ENCODE data around the gene ZC3H12A. TPM values are rescaled to one million over a fixed set of nuclear protein-coding genes. Genes with fewer than 3 reads are reported as not detected.

The ZC3H12A gene
- total and polyA plus RNA-seq, 4 donors, result 2.1 to 10.9 (median 3.0) TPM

- TF ChIP-seq RAD21 (IDR thresholded peaks at IDR 0.05) (no peak), ATF3 (IDR thresholded peaks at IDR 0.05) (no peak), CTCF (IDR thresholded peaks at IDR 0.05; ENCODE audit: low read depth, low read length, missing input control) (no peak), FOXA1 (IDR thresholded peaks at IDR 0.05) (no peak), GABPA (IDR thresholded peaks at IDR 0.05 in 1 of 2, conservative IDR thresholded peaks at IDR 0.05 in 1 of 2) (no peak), FOXA2 (IDR thresholded peaks at IDR 0.05) (no peak), TAF1 (conservative IDR thresholded peaks at IDR 0.05) (no peak), HNF4A (conservative IDR thresholded peaks at IDR 0.05) (no peak), YY1 (IDR thresholded peaks at IDR 0.05) (no peak)
- TF ChIP-seq, protein P1, sequence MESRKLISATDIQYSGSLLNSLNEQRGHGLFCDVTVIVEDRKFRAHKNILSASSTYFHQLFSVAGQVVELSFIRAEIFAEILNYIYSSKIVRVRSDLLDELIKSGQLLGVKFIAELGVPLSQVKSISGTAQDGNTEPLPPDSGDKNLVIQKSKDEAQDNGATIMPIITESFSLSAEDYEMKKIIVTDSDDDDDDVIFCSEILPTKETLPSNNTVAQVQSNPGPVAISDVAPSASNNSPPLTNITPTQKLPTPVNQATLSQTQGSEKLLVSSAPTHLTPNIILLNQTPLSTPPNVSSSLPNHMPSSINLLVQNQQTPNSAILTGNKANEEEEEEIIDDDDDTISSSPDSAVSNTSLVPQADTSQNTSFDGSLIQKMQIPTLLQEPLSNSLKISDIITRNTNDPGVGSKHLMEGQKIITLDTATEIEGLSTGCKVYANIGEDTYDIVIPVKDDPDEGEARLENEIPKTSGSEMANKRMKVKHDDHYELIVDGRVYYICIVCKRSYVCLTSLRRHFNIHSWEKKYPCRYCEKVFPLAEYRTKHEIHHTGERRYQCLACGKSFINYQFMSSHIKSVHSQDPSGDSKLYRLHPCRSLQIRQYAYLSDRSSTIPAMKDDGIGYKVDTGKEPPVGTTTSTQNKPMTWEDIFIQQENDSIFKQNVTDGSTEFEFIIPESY (IDR thresholded peaks at IDR 0.05), result no peak
- Histone ChIP-seq H3K36me3 (ENCODE audit: control insufficient read depth in 4 of 4, insufficient read depth in 3 of 4, low read depth in 1 of 4, low read length in 3 of 4) (peaks cover 0 to 2% (median 0%) of the 10 kb centered on the region in 4 donors), H3K4me1 (ENCODE audit: control insufficient read depth in 4 of 4, insufficient read depth in 4 of 4, low read length in 3 of 4) (no peaks in the 10 kb centered on the region), H3K4me3 (ENCODE audit: low read depth in 1 of 3, low read length in 3 of 3) (no peak overlapping the region), H3K9ac (ENCODE audit: low read depth in 1 of 2, low read length in 2 of 2) (no peak overlapping the region), H3K9me3 (ENCODE audit: control insufficient read depth in 4 of 4, low read length in 3 of 4) (no peaks in the 10 kb centered on the region), H3K27ac (ENCODE audit: low read depth in 1 of 2, low read length in 2 of 2) (no peak overlapping the region), H3K27me3 (ENCODE audit: control insufficient read depth in 4 of 4, insufficient read depth in 4 of 4, low read length in 3 of 4) (no peaks in the 10 kb centered on the region)
- WGBS, result 62% methylated on average over 15 of the region's 15 CpGs
- no peak for DNase-seq (ENCODE audit: low spot score)
These were observed 25.5 kb upstream of the ZC3H12A start for GRCh38 chr1:37448691-37449417.

- Histone ChIP-seq H3K36me3 (ENCODE audit: control insufficient read depth in 4 of 4, insufficient read depth in 3 of 4, low read depth in 1 of 4, low read length in 3 of 4) (peaks cover 0 to 2% (median 0%) of the 10 kb centered on the region in 4 donors), H3K27me3 (ENCODE audit: control insufficient read depth in 4 of 4, insufficient read depth in 4 of 4, low read length in 3 of 4) (no peaks in the 10 kb centered on the region), H3K27ac (ENCODE audit: low read depth in 1 of 2, low read length in 2 of 2) (no peak overlapping the region), H3K4me1 (ENCODE audit: control insufficient read depth in 4 of 4, insufficient read depth in 4 of 4, low read length in 3 of 4) (no peaks in the 10 kb centered on the region), H3K4me3 (ENCODE audit: low read depth in 1 of 3, low read length in 3 of 3) (no peak overlapping the region), H3K9ac (ENCODE audit: low read depth in 1 of 2, low read length in 2 of 2) (no peak overlapping the region), H3K9me3 (ENCODE audit: control insufficient read depth in 4 of 4, low read length in 3 of 4) (no peaks in the 10 kb centered on the region)
- WGBS, result 43% methylated on average over 5 of the region's 5 CpGs
- DNase-seq (ENCODE audit: low spot score), result no peak
- TF ChIP-seq REST (IDR thresholded peaks at IDR 0.05), result no peak
- TF ChIP-seq RAD21 (IDR thresholded peaks at IDR 0.05), result no peak
- no peak for TF ChIP-seq HNF4A (conservative IDR thresholded peaks at IDR 0.05)
- no peak for TF ChIP-seq FOXA2 (IDR thresholded peaks at IDR 0.05)
- no peak for TF ChIP-seq YY1 (IDR thresholded peaks at IDR 0.05)
- TF ChIP-seq, protein P2, sequence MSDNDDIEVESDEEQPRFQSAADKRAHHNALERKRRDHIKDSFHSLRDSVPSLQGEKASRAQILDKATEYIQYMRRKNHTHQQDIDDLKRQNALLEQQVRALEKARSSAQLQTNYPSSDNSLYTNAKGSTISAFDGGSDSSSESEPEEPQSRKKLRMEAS (IDR thresholded peaks at IDR 0.05), result no peak
- TF ChIP-seq SP1 (IDR thresholded peaks at IDR 0.05), result no peak
- TF ChIP-seq TAF1 (conservative IDR thresholded peaks at IDR 0.05), result no peak
- TF ChIP-seq CTCF (IDR thresholded peaks at IDR 0.05; ENCODE audit: low read depth, low read length, missing input control), result no peak
- TF ChIP-seq EGR1 (IDR thresholded peaks at IDR 0.05; ENCODE audit: low read depth in 2 of 2), result no peak
- TF ChIP-seq FOXA1 (IDR thresholded peaks at IDR 0.05), result no peak
These were observed 24.4 kb upstream of the ZC3H12A start for GRCh38 chr1:37449936-37450335.
